ENCODE measurements around the gene DHH.
A peak's percentile ranks its signal among the peaks of the same experiment; 100 is the strongest.
"Not testable (repeated sequence)": the region's sequence is repeated elsewhere in the genome, so short reads cannot be mapped to it uniquely, and the experiment has no call there.

Gene DHH

GRCh38 chr12:49094160-49094974, at the start of gene DHH:
TSS of gene DHH (minus strand) at chr12:49094801. CDS start at chr12:49094512, 289 bp downstream.
- FAIRE-seq, result no peak
- DNase-seq (ENCODE audit: insufficient read length, low spot score), result no peak

DNA sequence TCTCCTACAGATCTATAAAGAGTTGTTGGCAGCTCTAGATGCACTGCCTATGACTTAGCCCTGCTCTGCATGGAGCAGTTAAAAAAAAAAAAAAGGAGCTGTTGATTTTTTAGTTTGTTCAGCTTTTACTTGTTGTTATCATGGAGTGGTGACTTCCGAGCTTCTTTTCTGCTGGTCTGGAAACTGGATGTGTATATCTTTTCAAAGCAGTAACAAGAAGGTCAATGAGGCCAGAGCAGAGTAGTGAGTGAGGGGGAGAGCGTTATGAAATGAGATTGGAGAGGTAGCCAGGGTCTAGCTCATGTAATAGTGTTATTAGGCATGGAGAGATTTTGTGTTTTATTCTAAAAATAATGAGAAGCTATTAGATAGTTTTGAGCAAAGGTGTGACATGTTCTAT, 49.8 kb upstream of the DHH start:
- FAIRE-seq, result no peak
- DNase-seq (ENCODE audit: insufficient read length, low spot score), result no peak

- FAIRE-seq, result no peak
- DNase-seq (ENCODE audit: insufficient read length, low spot score), result no peak
These were observed 44.4 kb upstream of the DHH start for GRCh38 chr12:49138999-49139398.

GRCh38 chr12:49138587-49138986, 44.0 kb upstream of the DHH start:
- FAIRE-seq, result no peak
- DNase-seq (ENCODE audit: insufficient read length, low spot score), result no peak

DNA sequence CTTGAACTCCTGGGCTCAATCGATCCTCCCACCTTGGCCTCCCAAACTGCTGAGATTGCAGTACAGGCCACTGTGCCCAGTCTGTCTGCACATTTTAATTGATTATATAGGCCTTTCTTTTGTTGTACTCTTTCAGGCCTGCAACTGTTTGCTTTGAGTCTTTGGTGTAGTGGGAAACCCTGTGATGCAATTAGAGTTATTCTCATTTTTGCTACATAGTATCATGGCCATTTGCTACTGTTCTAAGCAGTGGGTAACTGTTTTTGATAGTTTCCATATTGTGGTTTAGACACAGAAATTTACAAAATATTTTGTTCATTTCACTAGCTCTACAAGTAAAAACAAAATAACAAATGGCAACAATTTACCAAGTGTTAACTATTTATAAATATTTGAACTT, 42.9 kb upstream of the DHH start:
- DNase-seq (ENCODE audit: insufficient read length, low spot score), result no peak
- FAIRE-seq, result peak; percentile 52

- FAIRE-seq, result not testable (repeated sequence)
These were observed 42.4 kb upstream of the DHH start for GRCh38 chr12:49136997-49137396.

DNA sequence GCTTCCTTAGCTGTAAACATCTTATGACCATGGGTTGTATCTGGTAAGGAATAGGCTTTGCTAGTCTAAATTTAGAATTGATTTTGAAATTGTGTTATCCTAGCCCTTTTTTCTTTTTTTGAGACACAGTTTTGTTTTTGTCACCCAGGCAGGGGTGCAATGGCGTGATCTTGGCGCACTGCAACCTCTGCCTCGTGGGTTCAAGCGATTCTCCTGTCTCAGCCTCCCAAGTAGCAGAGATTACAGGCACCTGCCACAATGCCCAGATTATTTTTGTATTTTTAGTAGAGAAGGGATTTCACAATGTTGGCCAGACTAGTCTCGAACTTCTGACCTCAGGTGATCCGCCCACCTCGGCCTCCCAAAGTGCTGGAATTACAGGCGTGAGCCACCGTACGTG, 39.0 kb upstream of the DHH start:
- DNase-seq (ENCODE audit: insufficient read length, low spot score) (no peak), FAIRE-seq (no peak)

More at GRCh38 chr12:49136997-49137396, 42.4 kb upstream of the DHH start:
- DNase-seq (ENCODE audit: insufficient read length, low spot score), result not testable (repeated sequence)

GRCh38 chr12:49133014-49133413, 38.4 kb upstream of the DHH start:
- DNase-seq (ENCODE audit: insufficient read length, low spot score) (no peak), FAIRE-seq (no peak)

- FAIRE-seq (no peak), DNase-seq (ENCODE audit: insufficient read length, low spot score) (no peak)
These were observed 37.4 kb upstream of the DHH start for GRCh38 chr12:49131894-49132461.

- FAIRE-seq, result no peak
- peak; percentile 75 for DNase-seq (ENCODE audit: insufficient read length, low spot score)
These were observed 36.7 kb upstream of the DHH start, which contains the start of gene TUBA1B for GRCh38 chr12:49131051-49131893. TSS of gene TUBA1B (minus strand) at chr12:49131395. CDS start at chr12:49131300, 95 bp downstream.

GRCh38 chr12:49130151-49131050, 35.8 kb upstream of the DHH start:
- peak; percentile 63 for FAIRE-seq
- peak; percentile 76 for DNase-seq (ENCODE audit: insufficient read length, low spot score)

DNA sequence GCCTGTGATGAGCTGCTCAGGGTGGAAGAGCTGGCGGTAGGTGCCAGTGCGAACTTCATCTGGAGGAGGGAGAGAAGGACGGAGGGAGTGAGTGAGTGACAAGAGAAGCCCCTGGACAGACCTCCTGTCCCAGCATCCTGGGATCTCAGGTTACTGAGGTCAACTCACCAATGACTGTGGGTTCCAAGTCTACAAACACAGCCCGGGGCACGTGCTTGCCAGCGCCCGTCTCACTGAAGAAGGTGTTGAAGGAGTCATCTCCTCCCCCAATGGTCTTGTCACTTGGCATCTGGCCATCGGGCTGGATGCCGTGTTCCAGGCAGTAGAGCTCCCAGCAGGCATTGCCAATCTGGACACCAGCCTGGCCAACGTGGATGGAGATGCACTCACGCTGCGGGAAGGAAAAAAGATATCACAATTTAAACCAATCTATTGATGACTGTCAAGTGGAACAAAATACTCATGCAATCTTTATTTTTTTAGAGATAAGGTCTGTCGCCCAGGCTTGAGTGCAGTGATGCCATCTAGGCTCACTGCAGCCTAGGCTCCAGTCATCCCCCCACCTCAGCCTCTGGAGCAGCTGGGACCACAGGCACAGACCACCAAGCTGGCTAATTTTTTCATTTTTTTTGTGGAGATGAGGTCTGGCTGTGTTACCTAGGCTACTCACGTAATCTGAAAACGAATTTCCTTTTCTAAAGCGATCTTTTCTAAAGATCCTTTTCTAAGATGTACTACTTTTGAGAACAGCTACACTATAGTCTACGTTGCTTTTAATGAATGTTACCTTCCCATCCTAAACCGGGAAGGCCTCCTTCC, 34.9 kb upstream of the DHH start:
- no peak for FAIRE-seq
- no peak for DNase-seq (ENCODE audit: insufficient read length, low spot score)

- not testable (repeated sequence) for DNase-seq (ENCODE audit: insufficient read length, low spot score); FAIRE-seq
These were observed 33.4 kb upstream of the DHH start for GRCh38 chr12:49127971-49128370.

DNA sequence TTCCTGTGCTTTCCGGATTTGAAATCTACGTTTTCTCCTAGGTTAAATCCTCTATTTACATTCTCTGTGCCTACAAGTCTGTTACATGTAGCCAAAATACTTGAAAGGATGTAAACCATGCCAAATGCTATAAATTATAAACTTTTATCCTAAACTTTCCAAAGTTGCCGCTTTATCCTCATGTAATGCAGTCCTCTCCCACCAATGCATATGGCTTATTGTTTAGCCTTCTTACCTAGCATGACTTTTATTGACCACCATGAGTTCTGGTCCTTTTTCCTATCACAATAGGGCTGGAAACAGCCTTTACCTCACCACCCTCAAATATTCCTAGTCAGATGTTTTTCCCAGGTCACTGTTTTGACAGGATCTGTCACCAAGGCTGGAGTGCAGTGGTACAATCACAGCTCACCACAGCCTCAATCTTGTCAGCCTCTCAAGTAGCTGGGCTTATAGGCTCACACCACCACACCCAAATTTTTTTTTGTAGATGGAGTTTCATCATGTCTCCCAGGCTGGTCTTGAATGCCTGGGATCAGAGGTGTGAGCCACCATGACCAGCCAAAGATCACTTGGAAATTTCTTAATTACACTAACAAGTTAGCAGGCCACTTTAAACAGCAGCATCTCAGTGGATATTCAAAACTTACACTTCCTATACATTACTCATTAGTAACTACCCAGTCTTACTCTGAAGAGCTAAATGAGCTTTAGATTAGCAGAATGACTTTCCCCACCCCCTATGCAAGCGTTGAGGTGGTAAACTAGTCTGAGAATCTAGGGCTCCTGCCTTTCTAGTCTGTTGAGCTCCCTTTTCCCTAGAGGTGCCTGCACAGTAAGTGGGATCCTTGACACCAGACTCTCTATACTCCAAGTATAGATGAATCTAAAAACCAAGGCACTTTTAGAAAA, 32.5 kb upstream of the DHH start:
- DNase-seq (ENCODE audit: insufficient read length, low spot score), result no peak
- FAIRE-seq, result no peak

DNA sequence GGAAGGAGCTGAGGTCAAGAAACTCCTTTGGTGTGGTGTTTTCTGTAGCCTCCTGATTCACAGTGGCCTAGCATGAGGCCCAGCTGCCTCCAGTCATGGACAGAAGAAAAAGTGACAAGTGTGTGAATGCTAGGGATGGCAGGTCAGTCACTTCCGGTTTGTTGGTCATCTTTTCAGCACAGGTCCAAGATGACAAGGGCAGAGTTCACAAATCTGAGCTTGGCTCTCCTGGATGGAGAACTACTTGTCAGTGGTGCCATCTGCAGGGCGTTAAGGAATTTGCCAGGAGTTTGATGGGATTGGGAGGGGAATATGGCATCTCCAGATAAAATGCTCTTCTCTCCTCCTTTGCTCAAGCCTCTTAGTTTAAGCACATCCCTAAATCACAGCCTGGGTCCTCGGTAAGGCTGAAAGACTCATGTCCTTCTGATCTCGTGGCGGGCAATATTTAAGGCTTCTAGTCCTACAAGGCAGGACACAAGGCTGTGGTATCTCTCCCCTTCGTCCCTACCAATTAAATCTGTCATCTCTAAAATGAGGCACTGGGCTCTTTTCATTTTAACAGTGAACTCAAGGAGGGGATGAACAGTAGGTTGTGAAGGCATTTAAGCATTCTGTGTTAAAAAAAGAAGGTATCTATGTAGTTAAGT, 26.6 kb upstream of the DHH start:
- no peak for FAIRE-seq
- DNase-seq (ENCODE audit: insufficient read length, low spot score), result no peak

DNA sequence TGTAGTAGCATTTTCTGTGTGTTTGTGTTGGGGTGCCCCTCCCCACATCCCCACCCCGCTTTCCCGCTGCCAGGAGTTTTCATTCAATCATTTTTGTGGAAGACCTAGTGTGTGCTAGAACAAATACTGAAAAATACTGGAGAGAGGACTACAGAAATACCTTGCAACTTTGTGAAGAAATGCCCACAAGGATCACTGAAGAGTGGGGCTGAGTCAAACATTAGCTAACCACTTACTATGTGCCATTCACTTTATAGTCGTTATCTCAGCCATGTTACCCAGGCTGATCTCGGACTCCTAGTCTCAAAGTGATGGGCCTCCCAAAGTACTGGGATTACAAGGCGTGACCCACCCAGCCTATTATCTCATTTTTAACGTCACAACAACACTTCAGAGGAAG, 16.6 kb upstream of the DHH start:
- FAIRE-seq (no peak), DNase-seq (ENCODE audit: insufficient read length, low spot score) (no peak)

GRCh38 chr12:49110464-49111155, 16.0 kb upstream of the DHH start, which contains the start of gene LMBR1L:
TSS of gene LMBR1L (minus strand) at chr12:49110847. CDS start at chr12:49110555, 292 bp downstream.
- peak; percentile 99 for FAIRE-seq
- peak; percentile 92 for DNase-seq (ENCODE audit: insufficient read length, low spot score)

All from GM19239 (cell line).